SK-N-SH treated with all-trans-retinoic acid at 6 μM for 48 hours (cell line): Measurements from ENCODE around the gene SH3PXD2B.

Experiments used
- ATAC-seq: fragments of 200-7000 bp; cut with Tn5 transposase; 3 replicates; pipeline ENCODE4 v1.9.1; 2020; ENCODE audit warnings: mild to moderate bottlenecking, moderate library complexity
- ARNTL ChIP-seq: fragments of 450-650 bp; formaldehyde crosslinking; IDR thresholded peaks from 2 replicates; pipeline ENCODE4 v1.5.0; 2020; ENCODE audit warnings: low read depth, mild to moderate bottlenecking, moderate library complexity, borderline replicate concordance
- BACH2 ChIP-seq: fragments of 250-450 bp; sonication (Bioruptor Pico); IDR thresholded peaks from 2 replicates; pipeline ENCODE4 v1.9.0; 2021; ENCODE audit warnings: mild to moderate bottlenecking, borderline replicate concordance
- CSDC2 ChIP-seq: fragments of 250-450 bp; sonication (Bioruptor Pico); IDR thresholded peaks from 2 replicates; pipeline ENCODE4 v1.5.0; 2020; ENCODE audit warnings: mild to moderate bottlenecking, moderate library complexity
- CSRNP3 ChIP-seq: fragments of 250-450 bp; sonication (Bioruptor Pico); IDR thresholded peaks from 2 replicates; pipeline ENCODE4 v1.5.1; 2021; ENCODE audit warnings: mild to moderate bottlenecking, moderate library complexity
- ESRRG ChIP-seq: fragments of 250-450 bp; sonication (Bioruptor Pico); IDR thresholded peaks from 2 replicates; pipeline ENCODE4 v1.6.1; 2021; ENCODE audit warnings: mild to moderate bottlenecking
- GLIS3 ChIP-seq: fragments of 250-450 bp; sonication (Bioruptor Pico); IDR thresholded peaks from 2 replicates; pipeline ENCODE4 v1.5.0; 2020; ENCODE audit warnings: mild to moderate bottlenecking, moderate library complexity
- ISL1 ChIP-seq: fragments of 250-450 bp; sonication (Bioruptor Pico); IDR thresholded peaks from 2 replicates; pipeline ENCODE4 v2.1.2; 2022; ENCODE audit warnings: mild to moderate bottlenecking, moderate library complexity
- OSR1 ChIP-seq: fragments of 250-450 bp; sonication (Bioruptor Pico); IDR thresholded peaks from 2 replicates; pipeline ENCODE4 v1.8.0; 2022; ENCODE audit warnings: moderate library complexity, mild to moderate bottlenecking, inconsistent platforms
- PATZ1 ChIP-seq: fragments of 250-450 bp; sonication (Bioruptor Pico); IDR thresholded peaks from 2 replicates; pipeline ENCODE4 v1.8.0; 2020; ENCODE audit warnings: mild to moderate bottlenecking, moderate library complexity, borderline replicate concordance
- PPARA ChIP-seq: fragments of 250-450 bp; sonication (Bioruptor Pico); IDR thresholded peaks from 2 replicates; pipeline ENCODE4 v1.5.0; 2020; ENCODE audit warnings: mild to moderate bottlenecking, borderline replicate concordance
- RARB ChIP-seq: fragments of 250-450 bp; sonication (Bioruptor Pico); IDR thresholded peaks from 2 replicates; pipeline ENCODE4 v1.8.0; 2021; ENCODE audit warnings: mild to moderate bottlenecking, moderate library complexity
- SNAI2 ChIP-seq: fragments of 250-450 bp; sonication (Bioruptor Pico); IDR thresholded peaks from 2 replicates; pipeline ENCODE4 v1.5.0; 2020; ENCODE audit warnings: mild to moderate bottlenecking, moderate library complexity
- TOX ChIP-seq: fragments of 250-450 bp; sonication (Bioruptor Pico); IDR thresholded peaks from 2 replicates; pipeline ENCODE4 v1.8.0; 2021; ENCODE audit warnings: mild to moderate bottlenecking, moderate library complexity, borderline replicate concordance
- TSHZ2 ChIP-seq: fragments of 250-450 bp; sonication (Bioruptor Pico); IDR thresholded peaks from 2 replicates; pipeline ENCODE4 v1.5.0; 2020; ENCODE audit warnings: mild to moderate bottlenecking, moderate library complexity
- ZC3H10 ChIP-seq: fragments of 250-450 bp; sonication (Bioruptor Pico); IDR thresholded peaks from 2 replicates; pipeline ENCODE4 v1.5.1; 2021; ENCODE audit warnings: mild to moderate bottlenecking, moderate library complexity
- ZFP3 ChIP-seq: fragments of 250-450 bp; sonication (Bioruptor Pico); IDR thresholded peaks from 2 replicates; pipeline ENCODE4 v1.5.0; 2020; ENCODE audit warnings: mild to moderate bottlenecking, moderate library complexity
- ZFP30 ChIP-seq: fragments of 450-650 bp; formaldehyde crosslinking; IDR thresholded peaks from 2 replicates; pipeline ENCODE4 v1.5.0; 2022; ENCODE audit warnings: mild to moderate bottlenecking, moderate library complexity
- ZNF565 ChIP-seq: fragments of 450-650 bp; formaldehyde crosslinking; conservative IDR thresholded peaks from 2 replicates; pipeline ENCODE4 v1.5.0; 2020; ENCODE audit warnings: low read depth, mild to moderate bottlenecking, moderate library complexity
- ZNF8 ChIP-seq: fragments of 450-650 bp; formaldehyde crosslinking; IDR thresholded peaks from 2 replicates; pipeline ENCODE4 v1.5.0; 2020; ENCODE audit warnings: mild to moderate bottlenecking, moderate library complexity

SH3PXD2B gene

GRCh38 chr5:172433071-172433470 lies 21.3 kb downstream of the SH3PXD2B start (continued):
- no peak for TF ChIP-seq CSRNP3 (CRISPR knock-in tag)
- no peak for TF ChIP-seq TSHZ2 (CRISPR knock-in tag)
- no peak for TF ChIP-seq PPARA (CRISPR knock-in tag)

- TF ChIP-seq ARNTL = no peak
- ATAC-seq = no peak
Measured at GRCh38 chr5:172430354-172430753, 24.0 kb downstream of the SH3PXD2B start.

DNA sequence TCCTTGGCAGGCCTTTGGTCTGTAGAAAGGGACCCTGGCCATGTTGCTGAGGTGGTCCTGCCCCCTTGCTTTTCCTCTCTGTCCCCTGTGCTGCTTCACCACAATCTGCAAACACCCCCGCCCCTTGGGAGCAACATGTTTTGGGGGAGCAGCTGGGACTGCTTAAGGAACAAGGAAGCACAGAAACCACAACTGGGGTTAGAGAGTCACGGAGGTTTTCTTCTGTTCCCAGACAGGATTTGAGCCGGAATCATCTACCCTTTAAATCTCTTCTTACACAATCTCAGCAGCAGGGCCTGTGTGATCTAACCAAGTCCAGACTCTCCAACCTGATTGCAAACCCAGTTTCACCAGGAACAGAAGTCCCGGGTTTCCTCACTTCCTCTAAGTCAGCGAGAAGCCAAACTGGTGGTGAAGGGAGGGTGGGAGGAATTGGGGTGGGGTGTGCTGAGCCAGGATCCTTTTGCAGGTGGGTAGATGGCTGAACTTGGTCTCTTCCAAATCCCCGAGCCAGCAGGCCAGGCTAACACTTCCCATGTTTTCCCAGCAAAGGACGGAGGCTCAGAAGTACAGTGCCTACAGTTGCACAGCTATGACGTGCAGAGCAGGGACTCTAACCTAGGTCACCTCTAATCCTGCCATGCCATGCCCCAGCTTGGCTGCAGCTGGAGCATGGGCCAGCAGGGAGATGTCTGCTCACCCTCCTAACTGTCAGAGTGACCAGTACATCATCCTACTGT lies 25.0 kb downstream of the SH3PXD2B start:
- TF ChIP-seq GLIS3 (no peak), TSHZ2 (CRISPR knock-in tag) (no peak), PPARA (CRISPR knock-in tag) (no peak), ZNF565 (CRISPR knock-in tag) (no peak), RARB (CRISPR knock-in tag) (no peak), CSDC2 (CRISPR knock-in tag) (no peak), PATZ1 (CRISPR knock-in tag) (no peak), ZC3H10 (no peak), OSR1 (CRISPR knock-in tag) (no peak), ARNTL (no peak), ZFP30 (CRISPR knock-in tag) (no peak), ESRRG (CRISPR knock-in tag) (no peak), BACH2 (CRISPR knock-in tag) (no peak), ZNF8 (CRISPR knock-in tag) (no peak), ISL1 (CRISPR knock-in tag) (no peak), ZFP3 (CRISPR knock-in tag) (no peak), CSRNP3 (CRISPR knock-in tag) (no peak), SNAI2 (CRISPR knock-in tag) (no peak), TOX (CRISPR knock-in tag) (no peak)
- TF ChIP-seq, all 23 proteins: peak for 0
- no peak for ATAC-seq
